ENCODE measurements around the gene CC2D2A.

DNA sequence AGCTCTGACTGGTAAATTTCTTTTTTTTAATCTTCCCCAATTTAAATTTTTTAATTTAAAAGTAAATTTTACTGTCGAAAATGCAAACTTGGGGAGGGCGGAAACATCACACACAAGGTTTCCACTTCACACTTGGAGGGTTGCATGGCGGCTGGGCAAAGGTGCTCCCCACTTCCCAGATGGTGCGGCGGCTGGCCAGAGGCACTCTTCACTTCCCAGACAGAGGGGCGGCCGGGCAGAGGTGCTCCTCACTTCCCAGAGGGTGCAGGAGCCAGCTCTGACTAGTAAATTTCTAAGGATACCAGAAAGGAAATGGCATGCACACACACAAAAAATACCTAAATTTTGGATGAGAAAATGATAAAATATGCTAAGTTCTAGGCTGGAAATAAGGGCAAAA lies 25.4 kb upstream of the CC2D2A start:
- TF ChIP-seq, protein P1, sequence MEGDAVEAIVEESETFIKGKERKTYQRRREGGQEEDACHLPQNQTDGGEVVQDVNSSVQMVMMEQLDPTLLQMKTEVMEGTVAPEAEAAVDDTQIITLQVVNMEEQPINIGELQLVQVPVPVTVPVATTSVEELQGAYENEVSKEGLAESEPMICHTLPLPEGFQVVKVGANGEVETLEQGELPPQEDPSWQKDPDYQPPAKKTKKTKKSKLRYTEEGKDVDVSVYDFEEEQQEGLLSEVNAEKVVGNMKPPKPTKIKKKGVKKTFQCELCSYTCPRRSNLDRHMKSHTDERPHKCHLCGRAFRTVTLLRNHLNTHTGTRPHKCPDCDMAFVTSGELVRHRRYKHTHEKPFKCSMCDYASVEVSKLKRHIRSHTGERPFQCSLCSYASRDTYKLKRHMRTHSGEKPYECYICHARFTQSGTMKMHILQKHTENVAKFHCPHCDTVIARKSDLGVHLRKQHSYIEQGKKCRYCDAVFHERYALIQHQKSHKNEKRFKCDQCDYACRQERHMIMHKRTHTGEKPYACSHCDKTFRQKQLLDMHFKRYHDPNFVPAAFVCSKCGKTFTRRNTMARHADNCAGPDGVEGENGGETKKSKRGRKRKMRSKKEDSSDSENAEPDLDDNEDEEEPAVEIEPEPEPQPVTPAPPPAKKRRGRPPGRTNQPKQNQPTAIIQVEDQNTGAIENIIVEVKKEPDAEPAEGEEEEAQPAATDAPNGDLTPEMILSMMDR (conservative IDR thresholded peaks at IDR 0.05; ENCODE audit: low read depth in 2 of 2), result no peak
- TF ChIP-seq EZH2 (IDR thresholded peaks at IDR 0.05; ENCODE audit: low read depth, unreplicated experiment) (no peak), ZNF331 (CRISPR knock-in tag; IDR thresholded peaks at IDR 0.05; ENCODE audit: low read depth) (no peak), POLR2AphosphoS5 (IDR thresholded peaks at IDR 0.05; ENCODE audit: low read depth) (no peak), STAT1 (IDR thresholded peaks at IDR 0.05; ENCODE audit: unreplicated experiment) (no peak), EZH2phosphoT487 (IDR thresholded peaks at IDR 0.05; ENCODE audit: unreplicated experiment) (no peak)
- TF ChIP-seq, protein P2, sequence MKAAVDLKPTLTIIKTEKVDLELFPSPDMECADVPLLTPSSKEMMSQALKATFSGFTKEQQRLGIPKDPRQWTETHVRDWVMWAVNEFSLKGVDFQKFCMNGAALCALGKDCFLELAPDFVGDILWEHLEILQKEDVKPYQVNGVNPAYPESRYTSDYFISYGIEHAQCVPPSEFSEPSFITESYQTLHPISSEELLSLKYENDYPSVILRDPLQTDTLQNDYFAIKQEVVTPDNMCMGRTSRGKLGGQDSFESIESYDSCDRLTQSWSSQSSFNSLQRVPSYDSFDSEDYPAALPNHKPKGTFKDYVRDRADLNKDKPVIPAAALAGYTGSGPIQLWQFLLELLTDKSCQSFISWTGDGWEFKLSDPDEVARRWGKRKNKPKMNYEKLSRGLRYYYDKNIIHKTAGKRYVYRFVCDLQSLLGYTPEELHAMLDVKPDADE (IDR thresholded peaks at IDR 0.05), result no peak
- TF ChIP-seq, protein P3, sequence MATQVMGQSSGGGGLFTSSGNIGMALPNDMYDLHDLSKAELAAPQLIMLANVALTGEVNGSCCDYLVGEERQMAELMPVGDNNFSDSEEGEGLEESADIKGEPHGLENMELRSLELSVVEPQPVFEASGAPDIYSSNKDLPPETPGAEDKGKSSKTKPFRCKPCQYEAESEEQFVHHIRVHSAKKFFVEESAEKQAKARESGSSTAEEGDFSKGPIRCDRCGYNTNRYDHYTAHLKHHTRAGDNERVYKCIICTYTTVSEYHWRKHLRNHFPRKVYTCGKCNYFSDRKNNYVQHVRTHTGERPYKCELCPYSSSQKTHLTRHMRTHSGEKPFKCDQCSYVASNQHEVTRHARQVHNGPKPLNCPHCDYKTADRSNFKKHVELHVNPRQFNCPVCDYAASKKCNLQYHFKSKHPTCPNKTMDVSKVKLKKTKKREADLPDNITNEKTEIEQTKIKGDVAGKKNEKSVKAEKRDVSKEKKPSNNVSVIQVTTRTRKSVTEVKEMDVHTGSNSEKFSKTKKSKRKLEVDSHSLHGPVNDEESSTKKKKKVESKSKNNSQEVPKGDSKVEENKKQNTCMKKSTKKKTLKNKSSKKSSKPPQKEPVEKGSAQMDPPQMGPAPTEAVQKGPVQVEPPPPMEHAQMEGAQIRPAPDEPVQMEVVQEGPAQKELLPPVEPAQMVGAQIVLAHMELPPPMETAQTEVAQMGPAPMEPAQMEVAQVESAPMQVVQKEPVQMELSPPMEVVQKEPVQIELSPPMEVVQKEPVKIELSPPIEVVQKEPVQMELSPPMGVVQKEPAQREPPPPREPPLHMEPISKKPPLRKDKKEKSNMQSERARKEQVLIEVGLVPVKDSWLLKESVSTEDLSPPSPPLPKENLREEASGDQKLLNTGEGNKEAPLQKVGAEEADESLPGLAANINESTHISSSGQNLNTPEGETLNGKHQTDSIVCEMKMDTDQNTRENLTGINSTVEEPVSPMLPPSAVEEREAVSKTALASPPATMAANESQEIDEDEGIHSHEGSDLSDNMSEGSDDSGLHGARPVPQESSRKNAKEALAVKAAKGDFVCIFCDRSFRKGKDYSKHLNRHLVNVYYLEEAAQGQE (IDR thresholded peaks at IDR 0.05; ENCODE audit: unreplicated experiment), result no peak
